HG03159 (cell line): Measurements from ENCODE around the gene CELF2.

Source experiments
- ATAC-seq: cut with Tn5 transposase; IDR thresholded peaks from one replicate; pipeline ENCODE4 v1.9.1; 2021; ENCODE audit warnings: mild to moderate bottlenecking, moderate library complexity; ENCODE audit not compliant: unreplicated experiment

Gene CELF2

GRCh38 chr10:11020548-11020942 is 2.9 kb downstream of the CELF2 start:
- ATAC-seq, result no peak

- no peak for ATAC-seq
Measured at GRCh38 chr10:11022213-11022612, 4.5 kb downstream of the CELF2 start.

- no peak for ATAC-seq
Measured at GRCh38 chr10:11023009-11023953, 5.6 kb downstream of the CELF2 start.

DNA sequence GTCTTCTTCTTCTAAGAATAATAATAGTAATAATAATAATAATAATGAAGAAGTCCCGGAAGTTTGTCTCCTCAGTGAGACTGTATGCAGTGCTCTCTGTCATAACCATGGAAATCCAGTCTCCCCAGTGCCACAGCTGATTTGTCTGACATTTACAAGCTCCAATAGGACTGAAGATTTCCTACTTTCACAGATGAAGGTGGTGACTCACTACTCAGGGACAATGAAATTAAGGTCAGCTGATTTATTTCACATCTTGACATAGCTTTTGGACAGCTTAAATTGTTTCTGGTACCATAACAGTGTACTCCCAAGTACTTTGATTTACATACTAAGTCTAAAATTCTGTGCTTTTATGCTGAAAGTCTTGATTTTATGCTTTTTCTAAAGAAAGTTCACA is 6.9 kb downstream of the CELF2 start:
- ATAC-seq, result no peak

DNA sequence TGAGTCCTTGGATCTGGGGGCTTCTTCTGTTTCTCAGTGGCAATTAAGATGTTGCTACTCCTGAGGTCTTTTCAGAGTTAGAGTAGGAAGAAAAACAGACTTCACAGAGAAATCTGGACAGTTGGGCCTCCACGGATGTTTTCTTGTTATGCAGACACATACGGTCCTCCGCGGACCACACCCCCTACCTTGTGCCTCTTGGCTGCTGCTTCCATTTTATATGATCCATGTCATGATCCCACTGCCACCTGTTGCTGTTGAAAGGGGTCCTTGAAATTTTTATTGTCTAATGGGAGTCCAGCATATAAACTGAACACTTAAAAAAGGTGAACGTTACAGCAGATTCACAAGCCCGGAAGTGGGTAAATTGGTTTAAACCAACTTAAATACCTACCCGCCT is 8.3 kb downstream of the CELF2 start:
- no peak for ATAC-seq

DNA sequence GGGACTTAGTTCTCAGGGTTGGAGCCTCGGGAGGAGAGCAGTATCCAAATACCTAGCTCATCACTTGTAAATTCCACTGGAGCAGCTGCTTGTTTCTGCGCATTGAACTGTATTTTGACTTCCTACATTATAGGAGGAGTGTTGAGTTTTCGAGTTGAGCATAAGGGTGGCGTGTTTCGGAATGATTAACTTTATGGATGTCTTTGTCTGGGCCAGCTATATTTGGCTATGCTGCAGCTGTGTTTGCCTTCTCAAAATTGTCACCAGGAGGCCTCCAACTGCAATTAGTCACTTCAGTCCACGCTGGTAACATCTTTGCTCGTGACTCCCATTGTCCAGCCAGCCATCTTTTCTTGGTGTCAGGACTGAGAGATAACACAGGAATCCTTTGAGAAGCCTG is 9.1 kb downstream of the CELF2 start:
- no peak for ATAC-seq

- ATAC-seq, result no peak
Measured at GRCh38 chr10:11034762-11035161, 17.1 kb downstream of the CELF2 start.

DNA sequence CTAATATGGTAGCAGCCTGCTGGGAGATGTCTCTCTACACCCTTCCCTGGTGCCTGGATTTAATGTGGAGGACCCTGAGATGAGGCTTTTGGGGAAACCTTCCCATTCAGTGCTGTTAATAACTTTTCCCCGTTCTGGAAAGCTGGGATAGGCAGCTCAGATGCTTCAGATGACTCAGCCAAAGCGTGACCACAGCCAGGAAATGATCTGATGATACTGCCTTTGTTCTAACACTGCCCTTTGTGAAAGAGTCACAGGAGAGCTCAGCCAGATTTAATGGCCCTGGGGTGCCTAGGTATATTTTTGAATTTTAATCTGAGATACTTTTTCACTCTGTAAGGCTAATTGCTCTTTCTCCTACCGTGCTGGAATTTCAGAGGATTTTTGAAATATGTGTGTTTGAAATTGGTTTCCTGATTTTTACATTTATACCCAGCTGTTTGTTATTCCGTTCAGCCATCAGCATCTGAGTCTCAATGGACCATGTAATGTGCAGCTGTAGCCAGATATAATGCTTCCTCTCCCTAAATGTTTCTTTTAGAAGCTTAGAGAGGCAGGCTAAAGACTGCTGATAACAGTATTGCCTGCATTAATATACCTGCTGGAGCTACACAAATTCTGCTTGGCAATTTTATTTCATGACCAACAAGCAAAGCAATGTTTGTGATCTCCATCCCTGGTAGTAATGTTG is 17.8 kb downstream of the CELF2 start:
- ATAC-seq, result no peak

DNA sequence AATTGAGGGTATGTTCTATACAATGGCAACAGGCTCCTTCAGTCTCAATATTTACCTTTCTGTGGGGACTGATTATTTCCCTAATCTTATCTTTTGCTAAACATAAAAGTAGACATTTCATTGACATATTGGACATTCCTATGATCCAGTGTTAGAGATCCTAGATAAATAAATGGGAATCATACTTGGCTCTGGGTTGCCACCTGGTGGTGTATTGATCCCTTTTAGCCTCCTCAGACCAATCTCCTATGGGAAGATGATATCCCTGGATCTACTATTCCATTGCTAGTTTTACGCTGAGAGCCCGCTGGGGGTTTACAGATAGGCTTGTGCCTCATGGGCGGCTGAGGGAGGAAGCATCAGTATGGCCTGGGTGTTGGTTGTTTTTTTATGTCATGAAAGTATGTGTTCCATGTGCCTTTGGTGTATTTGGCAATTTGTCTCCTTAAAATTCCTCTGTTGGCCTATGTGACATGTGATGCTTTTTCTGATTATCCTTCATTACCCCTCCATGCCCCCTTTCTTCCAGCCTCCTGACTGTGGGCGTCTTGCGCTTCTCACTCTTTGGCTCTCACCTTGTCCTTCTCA is 18.8 kb downstream of the CELF2 start:
- ATAC-seq, result no peak

DNA sequence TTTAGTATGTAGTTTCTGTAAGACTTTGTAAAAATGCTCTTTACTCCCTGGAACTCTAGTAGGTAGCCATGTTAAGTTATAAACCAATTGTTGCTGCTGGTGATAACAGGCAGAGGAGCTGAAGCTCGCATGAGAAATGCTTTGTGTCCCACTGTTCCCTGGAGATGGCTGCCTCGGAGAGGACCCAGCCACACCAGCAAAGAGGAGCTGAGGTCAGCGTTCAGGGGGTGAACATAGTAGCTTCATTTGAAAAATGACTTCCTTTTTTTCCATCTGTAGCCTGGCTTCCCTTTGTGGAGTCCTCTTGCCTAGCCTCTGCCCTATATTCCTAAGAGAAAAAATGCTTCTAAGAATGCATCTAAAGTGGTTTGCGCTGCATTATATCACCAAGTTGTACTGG is 20.3 kb downstream of the CELF2 start:
- ATAC-seq, result no peak

GRCh38 chr10:11042357-11042756 is 24.7 kb downstream of the CELF2 start:
- no peak for ATAC-seq

- no peak for ATAC-seq
Measured at GRCh38 chr10:11043039-11043438, 25.4 kb downstream of the CELF2 start.

DNA sequence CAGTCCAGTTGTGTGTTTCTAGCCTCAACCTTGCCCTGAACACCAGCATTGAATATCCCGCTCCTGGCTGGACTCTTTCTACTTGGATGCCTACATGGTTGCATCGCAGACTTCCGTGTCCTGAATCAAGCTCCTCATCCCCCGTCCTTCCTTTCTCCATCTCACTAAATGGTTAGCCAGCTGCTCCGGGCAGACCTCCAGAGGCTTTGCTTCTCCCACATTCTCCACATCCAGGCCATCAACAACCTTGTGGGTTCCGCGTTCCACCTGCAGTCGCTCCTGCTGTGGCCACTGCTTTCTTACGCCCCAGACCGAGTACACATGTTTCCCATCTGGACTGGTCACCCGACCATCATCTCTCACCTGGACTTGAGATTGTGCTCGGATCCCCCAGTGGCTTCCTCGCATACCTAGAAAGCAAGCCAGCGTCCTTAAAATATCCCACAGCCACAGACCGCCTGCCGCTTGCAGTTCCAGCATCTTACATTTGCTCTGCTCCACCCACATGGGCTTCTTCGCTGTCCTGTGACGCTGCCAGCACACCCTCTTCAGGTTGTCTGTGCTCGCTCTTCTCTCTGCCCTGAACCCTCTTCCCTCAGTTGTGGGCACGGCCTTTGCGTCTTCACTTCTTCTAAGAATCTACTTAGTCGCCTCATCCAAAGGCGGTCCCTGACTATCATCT is 25.9 kb downstream of the CELF2 start:
- ATAC-seq, result no peak

- ATAC-seq, result no peak
Measured at GRCh38 chr10:11045487-11045886, 27.8 kb downstream of the CELF2 start.

GRCh38 chr10:11045995-11046775 is 28.5 kb downstream of the CELF2 start:
- no peak for ATAC-seq

GRCh38 chr10:11046776-11047160 is 29.1 kb downstream of the CELF2 start:
- ATAC-seq, result no peak

- ATAC-seq, result no peak
Measured at GRCh38 chr10:11048707-11049278, 31.1 kb downstream of the CELF2 start.

DNA sequence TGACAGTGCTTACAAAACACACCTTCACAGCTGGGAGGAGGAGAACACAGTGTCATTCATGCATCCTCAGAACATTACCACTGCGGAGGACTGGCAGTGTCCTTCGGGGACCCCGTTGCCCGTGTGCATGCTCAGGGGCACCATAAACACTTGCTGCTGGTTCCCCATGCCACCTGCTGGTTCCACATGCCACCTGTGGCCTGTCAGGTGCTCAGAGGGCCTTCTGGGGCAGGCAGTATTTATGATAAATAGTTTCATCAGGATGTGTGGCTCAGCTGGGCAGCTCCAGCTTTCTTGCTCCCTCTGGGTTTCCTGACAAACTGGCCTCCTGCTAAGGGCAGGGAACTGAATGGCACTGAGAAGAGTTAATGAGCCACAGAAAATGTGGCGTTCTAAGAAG is 32.1 kb downstream of the CELF2 start:
- no peak for ATAC-seq

GRCh38 chr10:11050301-11051287 is 32.9 kb downstream of the CELF2 start:
- no peak for ATAC-seq
